ENCODE data around the gene C5orf46.
"Not testable (repeated sequence)": the region's sequence is repeated elsewhere in the genome, so short reads cannot be mapped to it uniquely, and the experiment has no call there.

Gene C5orf46

DNA sequence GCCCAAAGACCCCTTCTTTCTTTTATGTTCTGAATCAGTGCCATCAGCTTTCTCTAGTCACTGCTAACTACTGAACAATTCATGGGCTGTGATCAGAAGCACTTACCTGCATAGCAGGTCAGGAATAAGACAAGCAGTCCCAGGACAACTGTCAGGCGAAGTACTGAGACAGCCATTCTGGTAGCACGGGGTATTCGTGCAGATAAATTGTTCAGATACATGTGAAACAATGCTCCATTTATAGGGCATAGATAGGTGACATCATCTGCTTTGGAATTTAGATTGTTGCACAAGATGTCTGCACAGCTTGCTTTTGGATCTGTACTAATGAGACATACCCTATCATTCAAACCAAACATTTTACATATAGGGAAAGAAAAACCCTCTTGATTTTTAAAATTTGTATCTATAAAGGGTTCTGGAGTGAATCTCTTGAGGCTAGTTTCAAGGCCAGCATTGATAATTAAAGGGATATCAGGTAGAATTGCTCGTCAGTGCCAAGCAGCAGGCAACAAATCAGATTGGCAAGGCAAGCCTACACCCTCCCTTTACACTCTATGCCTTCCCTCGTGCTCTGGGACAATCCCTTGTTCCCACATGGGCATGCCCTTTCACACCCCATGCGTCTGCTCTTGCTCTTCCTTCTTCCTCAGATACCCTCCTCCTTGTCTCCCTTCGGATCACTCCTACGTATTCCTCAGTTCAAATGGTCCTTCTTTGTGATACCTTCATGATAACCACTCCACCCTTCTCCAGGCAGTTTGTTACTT, at the start of gene C5orf46:
TSS of gene C5orf46 (minus strand) at position 213 of the 770 bp plus-strand sequence. CDS start at position 176, 37 bp downstream.
- peak in 1 of 2 experiments; percentile 18 for DNase-seq

DNA sequence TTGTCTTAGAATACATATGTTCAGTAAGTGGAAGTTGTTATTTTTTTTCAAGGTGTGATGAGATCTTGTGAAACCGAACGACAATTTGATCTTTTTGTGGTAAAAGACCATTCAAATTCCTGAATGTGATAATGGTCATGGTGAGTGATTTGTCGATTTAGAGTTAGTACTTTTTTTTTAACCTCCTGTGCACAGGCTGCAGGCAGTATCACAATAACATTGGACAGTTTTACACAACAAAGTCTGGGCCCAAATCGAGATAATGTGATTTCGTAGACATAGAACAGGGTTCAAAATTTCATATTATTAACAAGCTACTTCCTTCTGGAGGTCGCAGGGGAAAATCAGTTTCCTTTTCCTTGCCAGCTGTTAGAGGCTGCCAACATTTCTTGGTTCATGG, 48.6 kb upstream of the C5orf46 start:
- no peak for DNase-seq

DNA sequence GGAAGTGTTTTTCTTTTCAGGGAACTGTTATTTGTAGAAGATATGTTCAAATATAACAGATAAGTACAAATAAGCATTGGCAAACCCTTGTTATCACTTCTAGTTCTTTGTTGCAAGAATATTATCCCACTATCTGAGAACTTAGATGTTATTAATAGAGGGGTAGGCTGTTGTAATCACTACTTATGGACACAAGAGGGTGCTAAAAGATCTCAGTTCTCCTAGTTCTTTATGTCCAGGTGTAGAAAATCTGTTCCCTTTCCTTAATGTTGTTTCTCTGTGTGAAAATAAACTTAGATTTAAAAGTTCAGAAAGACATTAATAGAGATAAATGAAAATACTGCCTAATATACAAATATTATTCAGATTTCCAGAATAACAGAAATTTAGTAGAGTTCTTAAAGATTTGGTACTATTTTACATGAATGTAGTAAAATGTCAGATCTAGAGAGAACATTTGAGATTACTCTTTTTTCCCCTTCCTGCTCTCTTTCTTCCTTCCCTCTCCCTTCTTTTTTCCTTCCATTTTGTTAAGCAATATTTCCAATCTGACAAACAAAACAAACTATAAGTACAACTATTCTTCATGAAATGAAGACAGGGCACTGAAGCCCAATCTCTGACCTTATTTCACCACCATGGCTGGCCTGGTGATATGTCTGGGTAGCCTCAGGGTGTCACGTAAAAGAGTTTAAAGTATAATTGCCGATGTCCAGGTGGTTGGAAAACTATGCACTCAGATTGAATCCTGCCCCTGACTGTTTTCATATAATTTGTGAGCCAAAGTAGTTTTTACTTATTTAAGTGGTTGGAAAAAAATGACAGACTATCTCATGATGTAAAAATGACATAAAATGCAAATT, 43.6 kb upstream of the C5orf46 start:
- DNase-seq, result peak in 1 of 2 experiments; percentile 85

DNA sequence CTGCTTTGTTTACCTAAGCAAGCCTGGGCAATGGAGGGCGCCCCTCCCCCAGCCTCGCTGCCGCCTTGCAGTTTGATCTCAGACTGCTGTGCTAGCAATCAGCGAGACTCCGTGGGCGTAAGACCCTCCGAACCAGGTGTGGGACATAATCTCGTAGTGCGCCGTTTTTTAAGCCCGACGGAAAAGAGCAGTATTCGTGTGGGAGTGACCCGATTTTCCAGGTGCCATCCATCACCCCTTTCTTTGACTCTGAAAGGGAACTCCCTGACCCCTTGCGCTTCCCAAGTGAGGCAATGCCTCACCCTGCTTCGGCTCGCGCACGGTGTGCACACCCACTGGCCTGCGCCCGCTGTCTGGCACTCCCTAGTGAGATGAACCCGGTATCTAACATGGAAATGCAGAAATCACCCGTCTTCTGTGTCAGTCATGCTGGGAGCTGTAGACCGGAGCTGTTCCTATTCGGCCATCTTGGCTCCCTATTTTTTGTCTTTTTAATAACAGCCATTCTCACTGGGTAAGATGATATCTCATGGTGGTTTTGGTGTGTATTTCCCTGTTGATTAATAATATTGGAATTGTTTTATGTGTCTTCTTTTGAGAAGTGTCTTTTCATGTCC, 40.4 kb upstream of the C5orf46 start:
- DNase-seq, result not testable (repeated sequence)

DNA sequence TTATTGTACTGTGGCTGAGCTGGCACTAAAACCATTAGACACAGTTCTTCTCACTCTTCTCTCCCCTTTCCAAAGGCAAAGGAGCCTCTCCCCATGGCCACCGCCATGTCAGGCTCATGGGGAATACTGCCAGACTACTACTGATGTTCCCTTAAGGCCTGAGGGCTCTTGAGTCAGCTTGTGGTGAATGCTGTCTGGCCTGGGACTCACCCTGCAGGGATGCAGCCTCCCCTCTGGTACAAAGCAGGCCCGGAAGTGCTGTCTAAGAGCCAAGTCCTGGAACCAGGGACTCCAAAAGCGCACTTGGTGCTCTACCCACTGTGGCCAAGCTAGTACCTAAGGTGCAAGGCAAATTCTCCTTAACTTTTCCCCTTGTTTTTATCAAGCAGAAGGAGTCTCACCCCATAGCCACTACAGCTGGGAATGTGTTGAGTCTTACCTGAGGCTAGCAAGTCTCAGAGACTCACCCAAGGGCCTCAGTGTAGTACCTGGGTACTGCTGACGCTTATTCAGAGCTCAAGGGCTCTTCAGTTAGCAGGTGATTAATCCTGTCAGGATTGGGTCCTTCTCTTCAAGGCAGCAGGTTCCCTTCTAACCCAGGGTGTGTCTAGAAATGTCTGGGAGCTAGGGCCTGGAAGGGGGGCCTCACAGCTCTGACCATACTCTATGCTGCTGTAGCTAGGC, 33.2 kb upstream of the C5orf46 start:
- no peak for DNase-seq

DNA sequence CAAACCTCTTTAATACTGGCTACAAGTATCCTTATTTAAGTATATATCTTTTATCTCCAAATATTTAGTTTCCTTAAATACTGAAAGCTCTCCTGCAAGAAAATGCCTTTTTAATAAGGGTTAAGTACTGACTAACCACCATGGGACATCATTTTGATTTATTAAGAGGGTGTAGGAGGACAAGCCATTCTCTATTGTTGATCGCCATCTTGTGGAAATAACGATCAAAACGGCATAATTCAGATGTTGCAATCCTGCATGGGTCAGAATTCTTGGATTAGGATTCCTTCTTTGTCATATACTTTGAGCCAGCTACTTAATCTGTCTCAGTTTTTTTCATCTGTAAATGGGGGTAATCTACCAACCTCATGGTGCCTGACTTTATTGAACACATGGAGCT, 28.7 kb upstream of the C5orf46 start:
- peak in 1 of 2 experiments; percentile 47 for DNase-seq

DNA sequence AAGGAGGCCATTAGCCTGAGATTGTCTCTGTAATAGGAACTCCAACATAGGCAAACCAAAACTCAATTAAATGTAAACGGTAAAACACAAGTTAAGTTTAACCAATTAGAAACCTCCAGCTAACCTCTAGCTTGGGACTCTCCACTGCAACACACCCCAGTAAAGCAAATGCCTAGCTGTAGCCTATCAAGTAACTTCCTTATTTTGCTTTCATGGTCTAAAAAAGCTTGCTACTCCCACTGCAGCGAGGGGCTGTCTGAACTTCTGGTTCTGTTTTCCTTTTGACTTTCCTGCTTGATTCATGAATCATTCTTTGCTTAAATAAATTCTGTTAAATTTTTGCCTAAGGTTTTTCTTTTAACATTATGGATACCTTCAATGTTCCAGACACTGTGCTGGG, 24.4 kb upstream of the C5orf46 start:
- no peak for DNase-seq

DNA sequence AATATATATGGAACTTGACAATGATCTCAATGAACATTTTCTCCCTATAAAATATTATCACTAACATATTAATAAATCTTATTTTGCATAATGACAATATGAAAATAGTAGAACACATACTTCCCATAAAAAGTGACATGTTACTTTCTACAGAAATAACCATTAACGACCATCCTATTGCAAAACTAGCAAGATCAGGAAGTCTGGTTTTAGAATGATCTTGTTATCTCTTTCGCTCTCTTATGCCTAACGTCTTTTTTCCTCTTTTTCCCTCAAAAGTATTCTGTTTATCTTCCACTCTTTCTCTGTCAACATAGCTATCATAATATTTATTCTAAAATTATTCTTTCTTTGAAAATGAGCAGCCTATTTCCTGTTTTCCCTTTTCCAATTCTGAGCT, 21.6 kb upstream of the C5orf46 start:
- no peak for DNase-seq

DNA sequence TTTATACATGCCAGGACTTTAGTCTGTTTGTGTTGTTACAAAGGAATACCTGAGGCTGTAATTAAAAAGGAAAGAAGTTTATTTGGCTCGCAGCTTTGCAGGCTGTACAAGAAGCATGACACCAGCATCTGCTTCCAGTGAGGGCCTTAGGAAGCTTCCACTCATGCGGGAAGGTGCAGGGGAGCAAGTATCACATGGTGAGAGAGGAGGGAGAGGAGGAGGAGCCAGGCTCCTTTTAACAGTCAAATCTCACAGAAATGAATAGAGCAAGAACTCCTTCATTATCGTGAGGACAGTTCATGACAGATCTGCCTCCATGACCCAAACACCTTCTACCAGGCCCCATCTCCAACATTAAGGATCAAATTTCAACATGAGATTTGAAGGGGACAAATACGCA, 18.7 kb upstream of the C5orf46 start:
- DNase-seq, result no peak

DNA sequence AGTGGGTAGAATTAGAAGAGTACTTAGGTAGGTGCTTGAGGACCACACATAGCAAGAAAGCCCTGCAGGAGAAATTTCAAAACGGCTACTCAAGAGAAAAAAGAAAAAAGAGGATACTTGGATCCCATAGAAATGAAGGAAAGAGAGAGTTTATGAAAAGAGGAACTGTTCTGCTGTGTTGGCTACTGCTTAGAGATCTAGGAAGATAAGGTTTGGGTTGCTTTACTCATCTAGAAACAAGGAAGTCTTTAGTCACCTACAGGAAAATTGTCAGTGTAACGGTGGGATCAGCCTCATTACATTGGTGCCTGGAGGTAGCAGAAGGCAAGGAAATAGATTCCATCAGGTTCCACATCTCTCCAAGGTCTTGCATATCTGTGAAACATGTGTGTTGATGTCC, 14.8 kb upstream of the C5orf46 start:
- DNase-seq, result no peak

DNA sequence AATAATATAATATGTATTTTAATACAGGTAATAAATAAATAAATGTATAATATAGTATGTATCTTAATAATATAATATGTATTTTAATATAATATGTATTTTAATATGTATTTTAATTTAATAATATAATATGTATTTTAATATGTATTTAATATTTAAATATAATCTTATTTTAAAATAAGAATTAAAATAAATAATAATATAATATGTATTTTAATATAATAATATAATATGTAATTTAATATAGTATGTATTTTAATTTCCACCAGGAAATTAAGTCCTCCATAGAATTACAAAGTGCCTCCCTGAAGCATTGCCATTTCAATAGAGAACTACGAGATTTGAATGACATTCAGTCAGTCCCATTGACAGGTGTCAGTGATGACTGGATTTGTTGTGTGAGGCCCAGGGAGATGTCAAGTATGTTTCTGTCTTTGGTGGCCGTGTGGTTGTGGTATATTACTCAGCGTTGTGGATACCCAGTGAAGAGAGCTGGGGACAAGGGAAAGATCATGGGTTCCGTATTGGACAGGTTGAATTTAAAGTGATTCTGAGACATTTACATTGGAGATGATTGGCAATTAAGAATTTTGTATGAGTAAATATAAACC, 14.2 kb upstream of the C5orf46 start:
- no peak for DNase-seq

DNA sequence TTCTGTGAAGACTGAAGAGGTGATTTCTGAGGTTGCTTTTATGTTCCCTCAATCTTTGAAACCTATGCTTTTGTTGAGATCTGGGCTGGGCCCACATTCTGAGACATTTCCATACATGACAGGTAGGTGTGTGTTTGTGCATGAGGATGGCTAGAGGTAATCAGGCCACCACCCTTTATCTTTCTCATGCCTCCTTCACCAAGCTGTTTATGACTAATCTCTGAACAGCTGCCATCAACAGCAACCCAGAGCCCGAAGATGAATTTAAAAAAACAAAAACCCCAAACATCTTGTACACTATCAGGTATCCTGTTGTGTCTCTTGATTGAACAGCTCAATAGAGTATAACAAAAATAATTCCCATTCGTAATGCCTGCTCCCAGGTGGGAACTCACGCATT, 12.6 kb upstream of the C5orf46 start:
- no peak for DNase-seq

DNA sequence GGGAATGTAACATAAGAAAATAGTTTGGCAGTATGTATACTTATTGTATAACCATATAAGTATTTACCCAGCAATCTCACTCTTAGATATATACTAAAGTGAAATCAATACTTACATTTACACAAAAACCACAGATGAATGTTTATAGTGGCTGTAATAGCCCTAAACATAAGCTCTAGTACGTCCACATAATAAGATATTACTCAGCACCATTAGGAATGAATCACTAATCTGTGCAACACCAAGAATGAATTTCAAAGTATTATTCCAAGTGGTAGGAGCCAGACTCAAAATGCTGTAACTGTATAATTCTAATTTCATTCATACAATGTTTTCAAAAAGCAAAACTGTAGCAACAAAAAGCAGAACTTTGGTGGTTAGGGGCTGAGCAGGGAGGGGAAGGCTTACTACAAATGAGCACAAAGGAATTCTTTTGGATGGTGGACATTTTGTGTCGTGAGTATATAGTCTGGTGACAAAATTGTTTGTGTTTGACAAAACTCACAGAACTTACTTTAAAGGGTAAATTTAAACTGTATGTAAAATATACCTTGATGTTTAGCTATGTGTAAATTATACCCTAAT, 11.9 kb upstream of the C5orf46 start:
- DNase-seq, result no peak

DNA sequence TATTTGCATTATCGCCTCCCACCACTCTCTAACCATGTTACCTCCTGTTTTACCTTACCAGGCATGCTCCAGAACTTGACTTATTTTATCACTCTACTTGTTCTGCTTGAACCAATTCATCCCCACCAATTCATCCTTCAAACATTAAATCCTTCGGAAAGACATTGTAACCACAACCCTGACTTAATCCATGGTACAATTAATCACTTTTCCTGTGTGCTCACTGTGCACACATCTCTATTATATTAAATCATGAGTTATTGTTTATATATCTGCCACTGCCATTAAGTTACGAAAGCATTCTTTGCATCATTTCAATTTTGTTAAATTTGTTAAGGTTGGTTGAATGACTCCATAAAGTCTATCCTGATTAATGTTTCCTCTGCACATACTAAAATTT, 7.4 kb upstream of the C5orf46 start:
- DNase-seq, result no peak

DNA sequence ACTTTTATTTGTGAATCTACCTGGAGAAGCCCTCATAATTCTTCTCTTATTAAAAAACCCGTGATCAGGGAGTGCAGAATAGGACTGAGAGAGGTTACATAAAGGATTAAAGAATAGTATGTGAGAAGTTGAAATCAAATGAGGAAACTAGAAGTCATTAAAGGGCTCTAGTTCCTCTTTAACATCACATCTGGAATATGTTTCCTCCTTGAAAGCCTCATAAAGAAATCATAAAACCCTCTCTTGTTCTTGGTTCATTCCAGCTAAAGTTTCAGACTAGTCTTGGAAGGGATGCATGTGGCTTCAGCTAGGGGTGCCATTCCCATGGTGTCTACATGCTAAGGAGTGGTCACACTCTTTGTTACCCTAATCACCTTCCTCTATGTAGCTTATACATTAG, 5.7 kb upstream of the C5orf46 start:
- DNase-seq, result no peak

DNA sequence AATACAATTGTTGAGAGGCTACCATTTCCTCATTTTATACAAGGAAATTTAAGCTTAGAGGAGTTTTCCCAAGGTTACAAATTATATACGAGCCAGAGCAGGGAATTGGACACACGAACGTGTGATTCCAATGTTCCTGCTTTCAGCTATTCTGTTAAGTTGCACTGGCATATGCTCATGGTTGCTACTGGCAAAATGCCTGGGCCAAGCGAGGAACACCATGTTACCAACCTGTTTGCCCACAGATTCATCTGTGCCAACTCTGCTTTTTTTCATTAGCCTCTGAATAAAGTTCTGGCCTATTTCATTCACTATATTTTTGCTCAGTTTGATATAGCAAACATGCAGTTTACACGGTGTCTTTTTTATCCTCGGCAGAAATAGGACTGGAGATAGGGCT, 5.1 kb upstream of the C5orf46 start:
- no peak for DNase-seq

DNA sequence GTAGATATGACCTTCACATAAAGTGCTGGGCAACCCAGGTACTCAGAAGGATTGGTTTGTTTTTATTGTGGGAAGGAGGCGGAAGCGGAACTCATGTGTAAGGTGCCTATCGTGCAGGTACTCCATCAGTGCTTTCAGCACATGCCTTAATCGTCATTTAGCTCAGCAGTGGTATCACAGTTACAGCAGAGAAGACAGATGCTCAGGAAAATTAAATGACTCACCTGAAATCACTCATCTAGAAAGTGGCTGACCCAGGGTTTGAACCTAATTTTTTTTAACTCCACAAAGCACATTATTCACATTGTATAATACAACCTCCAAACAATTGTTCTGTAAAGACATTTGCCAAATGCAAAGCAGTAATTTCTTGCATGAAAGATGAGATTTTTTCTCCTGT, 2.2 kb downstream of the C5orf46 start:
- DNase-seq, result no peak

DNA sequence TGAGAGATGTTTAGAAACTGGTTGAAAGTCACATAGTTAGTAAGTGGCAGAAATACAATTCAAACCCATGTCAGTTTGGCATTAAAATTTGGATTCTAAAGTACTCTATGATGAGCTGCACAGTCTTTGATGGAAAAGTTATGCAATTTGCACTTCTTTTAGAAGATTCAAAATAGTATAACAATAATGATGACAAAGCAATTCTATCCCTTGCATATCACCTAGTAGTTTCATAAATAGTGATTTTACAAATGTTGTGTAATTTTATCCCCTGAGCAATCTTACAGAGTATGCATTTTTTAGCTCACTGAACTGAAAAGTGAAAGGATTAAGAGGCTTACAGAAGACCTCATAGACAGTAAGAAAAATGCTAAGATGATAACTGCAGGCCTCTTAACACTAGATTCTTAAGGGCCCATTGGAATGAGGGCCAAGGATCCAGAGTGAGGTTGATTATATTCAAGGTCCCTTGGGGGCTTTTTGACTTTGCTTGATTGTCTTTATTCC, 3.7 kb downstream of the C5orf46 start:
- DNase-seq, result no peak

DNA sequence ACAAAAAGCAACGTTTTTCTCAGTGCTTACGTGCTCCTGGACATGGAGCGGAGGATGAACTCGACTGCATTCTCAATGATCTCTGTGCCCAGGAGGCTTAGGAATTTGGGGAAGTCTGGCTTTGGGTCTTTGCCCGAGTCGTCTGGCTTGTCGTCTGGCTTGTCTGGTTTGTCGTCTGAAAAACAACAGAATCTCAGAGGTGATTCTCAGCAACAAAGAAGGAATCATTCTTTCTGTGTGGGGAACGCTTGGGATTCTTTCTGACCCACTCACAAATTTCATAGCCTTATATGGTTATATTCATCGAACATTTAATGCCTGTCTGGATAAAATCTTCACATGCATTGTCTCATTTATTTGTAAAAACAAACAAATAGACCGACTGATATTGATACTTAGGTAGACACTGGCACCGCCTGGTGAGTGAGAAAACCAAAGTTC, 4.7 kb downstream of the C5orf46 start:
- DNase-seq, result no peak

DNA sequence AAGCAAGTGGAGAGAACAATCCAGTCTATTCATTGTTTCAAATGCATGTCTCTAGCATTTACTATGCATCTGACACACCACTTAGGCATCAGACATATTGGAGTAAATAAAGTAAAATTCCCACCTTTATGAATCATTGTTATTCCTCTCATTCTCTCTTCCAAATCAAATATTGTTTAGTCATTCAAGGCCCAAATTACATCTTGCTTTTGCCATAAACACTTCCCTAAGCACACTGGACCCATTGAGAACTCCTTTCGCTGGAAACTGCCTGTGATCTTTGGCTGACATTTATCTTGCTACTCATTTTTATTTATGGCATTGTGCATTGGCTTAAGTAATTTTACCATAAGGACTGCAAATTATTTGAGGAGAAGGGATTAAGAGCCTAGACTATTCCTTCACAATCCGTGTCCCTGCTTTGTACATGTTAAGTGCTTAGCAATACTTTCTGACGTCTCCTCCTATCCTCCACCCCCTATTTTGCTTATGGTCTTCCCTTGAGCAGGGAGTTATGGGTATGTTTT, 7.4 kb downstream of the C5orf46 start:
- DNase-seq, result no peak

DNA sequence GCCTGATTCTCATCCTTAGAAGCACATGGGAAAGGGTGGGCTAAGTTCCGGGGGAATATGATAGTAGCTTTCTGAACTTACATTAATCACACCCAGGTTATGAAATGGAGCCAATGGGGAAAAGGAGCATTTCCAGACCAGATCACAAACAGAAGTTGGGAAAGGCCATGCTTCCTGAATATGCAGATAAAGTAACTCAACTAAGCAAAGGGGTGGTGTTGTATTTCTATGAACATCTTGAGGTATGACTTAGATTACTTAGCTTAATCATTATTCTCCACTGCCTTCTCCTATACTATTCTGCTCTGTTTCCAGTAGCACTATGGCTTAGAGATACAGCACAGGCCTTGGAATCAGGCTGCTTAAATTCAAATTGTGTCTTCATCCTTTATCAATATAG, 10.5 kb downstream of the C5orf46 start:
- DNase-seq, result no peak

DNA sequence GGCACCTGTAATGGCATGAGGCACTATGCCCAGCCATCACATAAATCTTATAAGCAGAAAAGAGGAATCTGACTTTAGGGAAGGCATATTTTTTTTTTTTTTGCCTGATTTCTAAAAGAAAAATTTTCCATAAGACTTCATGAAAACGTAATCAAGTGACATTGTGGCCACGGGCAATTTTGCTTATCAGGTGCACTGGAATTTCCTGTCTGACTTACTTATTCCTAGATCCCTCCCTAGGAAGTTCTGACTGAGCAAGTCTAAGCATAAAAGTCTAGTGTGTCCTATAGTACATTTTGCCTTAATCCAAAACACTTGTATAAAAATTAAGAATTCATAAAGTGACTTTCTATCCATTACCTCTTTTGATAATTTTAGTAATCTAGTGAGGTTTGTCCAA, 12.5 kb downstream of the C5orf46 start:
- no peak for DNase-seq

Measured in SW 1271 (cell line).